OCI-LY7 (cell line): ENCODE data around the gene MED13. TPM values are rescaled to one million over a fixed set of nuclear protein-coding genes. Genes with fewer than 3 reads are reported as not detected.

Source experiments
- BruUV-seq: library from RNA; stranded (reverse); fragments of 400-500 nt; replicated peaks from 2 replicates; lab custom pipeline; 2021; lab: Mats Ljungman, UMichigan
- CTCF ChIA-PET: fragments of 300-600 bp; sonication (Branson Sonifier 250); formaldehyde crosslinking; loops from one replicate; lab custom pipeline; 2022; ENCODE audit warnings: antibody characterized with exemption; ENCODE audit not compliant: unreplicated experiment; lab: Charles Lee
- POLR2A ChIA-PET: fragments of 300-600 bp; sonication (Branson Sonifier 250); formaldehyde crosslinking; loops from one replicate; lab custom pipeline; 2022; ENCODE audit warnings: antibody characterized with exemption; lab: Charles Lee
- DNase-seq: peaks from one replicate; pipeline ENCODE4 v3.0.0-alpha.2; 2015; ENCODE audit warnings: low spot score
- H2AFZ ChIP-seq: fragments of 200-600 bp; sonication (generic), shearing (Covaris generic); 2 replicates; pipeline ENCODE4 v1.6.1; 2014; ENCODE audit warnings: mild to moderate bottlenecking, antibody characterized with exemption, low read length, moderate library complexity
- H3K27ac ChIP-seq: fragments of 200-600 bp; sonication (generic); 2 replicates; pipeline ENCODE4 v1.5.1; 2014; ENCODE audit warnings: mixed run types, low read depth, mild to moderate bottlenecking, moderate library complexity, low read length, inconsistent platforms; ENCODE audit not compliant: poor library complexity, severe bottlenecking
- H3K36me3 ChIP-seq: fragments of 200-600 bp; sonication (generic); 2 replicates; pipeline ENCODE4 v1.6.1; 2014; ENCODE audit warnings: mild to moderate bottlenecking, antibody characterized with exemption, low read length, moderate library complexity, mixed read lengths; ENCODE audit not compliant: insufficient read depth
- H3K4me1 ChIP-seq: fragments of 200-600 bp; sonication (generic); 2 replicates; pipeline ENCODE4 v1.5.1; 2014; ENCODE audit warnings: mild to moderate bottlenecking, low read length; ENCODE audit not compliant: insufficient read depth, poor library complexity, severe bottlenecking
- H3K4me2 ChIP-seq: fragments of 200-600 bp; sonication (generic); 2 replicates; pipeline ENCODE4 v1.6.1; 2014; ENCODE audit warnings: mild to moderate bottlenecking, low read length
- H3K4me3 ChIP-seq: fragments of 200-600 bp; sonication (generic); 2 replicates; pipeline ENCODE4 v1.5.1; 2014; ENCODE audit warnings: mild to moderate bottlenecking, low read depth, low read length; ENCODE audit not compliant: poor library complexity, severe bottlenecking
- H3K79me2 ChIP-seq: fragments of 200-600 bp; sonication (generic); 2 replicates; pipeline ENCODE4 v1.6.1; 2016; ENCODE audit warnings: low read depth, mild to moderate bottlenecking, low read length, moderate library complexity, mixed read lengths; ENCODE audit not compliant: insufficient read depth
- H3K9me2 ChIP-seq: fragments of 200-600 bp; sonication (generic); 2 replicates; pipeline ENCODE4 v1.6.1; 2016; ENCODE audit warnings: mild to moderate bottlenecking, low read length, mixed read lengths; ENCODE audit not compliant: insufficient read depth
- H3K9me3 ChIP-seq: fragments of 200-600 bp; sonication (generic); 2 replicates; pipeline ENCODE4 v1.6.1; 2014; ENCODE audit warnings: mild to moderate bottlenecking, mixed run types, low read length, mixed read lengths
- H4K20me1 ChIP-seq: fragments of 200-600 bp; sonication (generic); 2 replicates; pipeline ENCODE4 v1.6.1; 2014; ENCODE audit warnings: mild to moderate bottlenecking, antibody characterized with exemption, low read length, moderate library complexity, mixed read lengths; ENCODE audit not compliant: insufficient read depth
- CTCF ChIP-seq: fragments of 200-600 bp; sonication (generic); conservative IDR thresholded peaks from 2 replicates; pipeline ENCODE4 v1.5.1; 2014; ENCODE audit warnings: mild to moderate bottlenecking, antibody characterized with exemption, low read length, moderate library complexity, mixed read lengths
- EZH2phosphoT487 ChIP-seq: fragments of 200-600 bp; sonication (generic); IDR thresholded peaks from 2 replicates; pipeline ENCODE4 v1.6.1; 2018; ENCODE audit warnings: low read depth, borderline replicate concordance, mild to moderate bottlenecking, mixed run types, antibody characterized with exemption, low read length, moderate library complexity, mixed read lengths
- intact Hi-C: fragments of 100-400 bp; cut with micrococcal nuclease; formaldehyde crosslinking; loops from one replicate; pipeline ENCODE4 v1.10.0; 2022; ENCODE audit not compliant: unreplicated experiment
- total RNA-seq, 2 experiments: library from RNA; depleted of rRNA in 1 of 2; stranded (reverse); fragments of >200 nt in 1 of 2; shearing (Covaris generic) in 1 of 2; gene quantifications; 2 replicates each; pipeline ENCODE4 v1.2.3, GENCODE V29; 2014 to 2022

Gene MED13
- total RNA-seq, 2 experiments from 2014 or later, result 42.3 to 70.8 TPM

GRCh38 chr17:62111562-62112171 lies 46.6 kb upstream of the MED13 start:
- POLR2A ChIA-PET, result interaction anchor here (0.6 kb wide), 1 partner anchor 17 kb away, joined by 3 read pairs; no protein-coding TSS in a partner anchor
- H3K27ac ChIP-seq, result no peak overlapping the region
- BruUV-seq, result no TSS peak
- intact Hi-C loops, result no loop called here
- TF ChIP-seq EZH2phosphoT487 (no peak), CTCF (no peak)
- CTCF ChIA-PET, result no interaction called here
- no peaks in the 10 kb centered on the region for H3K79me2 ChIP-seq
- H3K4me1 ChIP-seq, result no peaks in the 10 kb centered on the region
- no peaks in the 10 kb centered on the region for H3K9me2 ChIP-seq
- no peak overlapping the region for H3K4me2 ChIP-seq
- no peak overlapping the region for H2AFZ ChIP-seq
- no peaks in the 10 kb centered on the region for H4K20me1 ChIP-seq
- no peaks in the 10 kb centered on the region for H3K9me3 ChIP-seq
- no peaks in the 10 kb centered on the region for H3K36me3 ChIP-seq
- no peak for DNase-seq
- H3K4me3 ChIP-seq, result no peak overlapping the region

- BruUV-seq, result no TSS peak
- DNase-seq, result no peak
- H3K9me2 ChIP-seq, result no peaks in the 10 kb centered on the region
- POLR2A ChIA-PET, result no interaction called here
- no peak for TF ChIP-seq CTCF
- no peak for TF ChIP-seq EZH2phosphoT487
- no peak overlapping the region for H2AFZ ChIP-seq
- H3K9me3 ChIP-seq, result no peaks in the 10 kb centered on the region
- H3K36me3 ChIP-seq, result no peaks in the 10 kb centered on the region
- no peak overlapping the region for H3K4me2 ChIP-seq
- H3K4me3 ChIP-seq, result no peak overlapping the region
- no peaks in the 10 kb centered on the region for H3K4me1 ChIP-seq
- H4K20me1 ChIP-seq, result no peaks in the 10 kb centered on the region
- H3K27ac ChIP-seq, result no peak overlapping the region
- no peaks in the 10 kb centered on the region for H3K79me2 ChIP-seq
- CTCF ChIA-PET, result no interaction called here
- intact Hi-C loops, result no loop called here
Observed at GRCh38 chr17:62110923-62111484, 45.9 kb upstream of the MED13 start.

DNA sequence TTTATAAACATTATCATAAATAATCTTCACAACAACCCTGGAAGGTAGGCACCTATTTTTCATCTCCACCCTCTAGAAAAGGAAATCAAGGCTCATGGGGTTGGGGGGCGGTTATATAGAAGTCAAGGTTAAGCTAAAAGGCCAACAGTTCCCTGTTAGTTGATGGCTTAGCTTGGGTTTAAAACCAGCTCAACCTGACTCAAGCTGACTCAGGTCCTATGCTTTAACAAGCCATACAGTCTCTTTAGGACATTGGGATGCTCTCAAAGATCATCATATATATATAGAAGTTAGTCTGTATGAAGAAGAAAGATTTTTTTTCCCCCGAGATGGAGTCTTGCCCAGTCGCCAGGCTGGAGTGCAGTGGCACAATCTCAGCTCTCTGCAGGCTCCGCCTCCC lies 44.8 kb upstream of the MED13 start:
- Histone ChIP-seq H3K4me2 (no peak overlapping the region), H3K9me2 (no peaks in the 10 kb centered on the region), H3K36me3 (no peaks in the 10 kb centered on the region), H3K4me3 (no peak overlapping the region), H3K79me2 (no peaks in the 10 kb centered on the region), H4K20me1 (no peaks in the 10 kb centered on the region), H3K4me1 (no peaks in the 10 kb centered on the region), H3K9me3 (no peaks in the 10 kb centered on the region), H3K27ac (no peak overlapping the region), H2AFZ (no peak overlapping the region)
- no peak for TF ChIP-seq EZH2phosphoT487
- TF ChIP-seq CTCF, result no peak
- POLR2A ChIA-PET, result interaction anchor here (0.5 kb wide), 2 partner anchors 151 to 1467 kb away, joined by 4 read pairs; no protein-coding TSS in a partner anchor
- intact Hi-C loops, result loop anchor here (1.0 kb wide), 2 partner anchors 474 to 698 kb away; no protein-coding TSS in a partner anchor
- CTCF ChIA-PET, result interaction anchor here (0.6 to 1.1 kb wide), 3 partner anchors 20 to 130 kb away, joined by 3 read pairs; no protein-coding TSS in a partner anchor
- no TSS peak for BruUV-seq
- DNase-seq, result no peak
